K562 (cell line): ENCODE measurements around the gene UBE2O.

Experiments used
- CAMTA2 ChIP-seq: fragments of 250-450 bp; sonication (Bioruptor Pico); conservative IDR thresholded peaks from 2 replicates; pipeline ENCODE4 v1.5.1; 2022
- CEBPB ChIP-seq: fragments of 450-650 bp; IDR thresholded peaks from 2 replicates; pipeline ENCODE4 v1.6.1; 2016; ENCODE audit warnings: missing genetic modification characterization, missing compliant biosample characterization
- ELK3 ChIP-seq: fragments of 450-650 bp; formaldehyde crosslinking; IDR thresholded peaks from 2 replicates; pipeline ENCODE4 v1.4.0; 2020; ENCODE audit warnings: mild to moderate bottlenecking
- EP300 ChIP-seq: IDR thresholded peaks from 2 replicates; pipeline ENCODE4 v1.6.1; 2012; ENCODE audit warnings: low read length, improper control_type of control experiment
- FOXJ3 ChIP-seq: sonication (generic); formaldehyde crosslinking; IDR thresholded peaks from 2 replicates; pipeline ENCODE4 v1.4.0; 2020; ENCODE audit warnings: mild to moderate bottlenecking, missing genetic modification reagents
- MAZ ChIP-seq, 2 experiments: fragments of 450-650 bp in 1 of 2; sonication (generic) in 1 of 2; formaldehyde crosslinking; IDR thresholded peaks in 1 of 2; conservative IDR thresholded peaks in 1 of 2; 2 replicates each; pipeline versions ENCODE4 v1.4.0 to v1.5.0; 2020; ENCODE audit warnings: mild to moderate bottlenecking in 1 of 2, missing genetic modification reagents in 1 of 2
- RFX7 ChIP-seq: fragments of 250-450 bp; sonication (Bioruptor Pico); IDR thresholded peaks from 2 replicates; pipeline ENCODE4 v1.5.1; 2021; ENCODE audit warnings: mild to moderate bottlenecking
- SP1 ChIP-seq: sonication (generic); formaldehyde crosslinking; IDR thresholded peaks from 2 replicates; pipeline ENCODE4 v1.8.1; 2022; ENCODE audit warnings: mild to moderate bottlenecking, missing genetic modification reagents
- TSC22D4 ChIP-seq: fragments of 450-650 bp; IDR thresholded peaks from 2 replicates; pipeline ENCODE4 v1.6.1; 2016; ENCODE audit warnings: missing genetic modification characterization, missing biosample characterization, control low read depth
- TF ChIP-seq, protein P1 (sequence below), 2 experiments: fragments of 450-650 bp in 1 of 2; sonication (generic) in 1 of 2; formaldehyde crosslinking in 1 of 2; IDR thresholded peaks in 1 of 2; conservative IDR thresholded peaks in 1 of 2; 2 replicates each; pipeline versions ENCODE4 v1.6.1 to v1.8.1; 2016 to 2023; ENCODE audit warnings: mild to moderate bottlenecking in 2 of 2, moderate library complexity in 2 of 2, inconsistent platforms in 1 of 2, missing genetic modification reagents in 1 of 2

DNA sequence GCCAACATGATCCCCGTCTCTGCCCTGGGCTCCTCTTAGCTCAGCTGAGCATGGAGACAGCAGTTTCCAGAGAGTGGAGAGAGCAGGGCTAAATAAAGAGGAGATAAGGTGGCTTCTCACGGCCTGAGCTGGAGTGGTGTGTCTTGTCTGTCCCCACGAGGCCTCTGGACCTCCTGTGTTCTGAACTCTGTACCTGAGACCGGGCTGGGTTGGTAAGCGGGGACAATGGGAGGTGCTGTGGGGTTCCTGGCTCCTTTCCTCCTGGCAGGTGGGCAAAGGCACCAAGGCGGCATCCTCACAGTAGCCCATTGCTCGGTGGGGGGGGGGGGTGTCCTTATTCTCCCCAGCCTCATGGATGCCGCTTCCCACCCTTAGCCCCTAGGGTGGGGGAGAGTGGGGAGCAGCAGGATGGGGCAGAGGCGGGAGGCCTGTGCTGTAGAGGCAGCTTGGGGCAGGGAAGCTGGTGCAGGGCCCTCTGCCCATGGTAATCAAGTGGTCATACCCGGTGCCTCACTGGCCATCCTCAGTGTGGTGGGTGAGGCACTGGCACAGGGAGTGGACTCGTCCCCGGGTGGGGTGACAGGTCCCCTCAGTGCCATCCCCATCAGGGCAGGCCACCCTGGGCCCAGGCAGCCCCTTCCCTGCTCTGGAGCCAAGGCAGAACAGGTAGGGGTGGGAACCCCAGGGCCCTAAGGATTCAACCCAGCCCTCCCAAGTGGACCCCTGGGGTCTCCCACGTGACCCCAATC is 17.2 kb upstream of the UBE2O start:
- TF ChIP-seq, protein P1, sequence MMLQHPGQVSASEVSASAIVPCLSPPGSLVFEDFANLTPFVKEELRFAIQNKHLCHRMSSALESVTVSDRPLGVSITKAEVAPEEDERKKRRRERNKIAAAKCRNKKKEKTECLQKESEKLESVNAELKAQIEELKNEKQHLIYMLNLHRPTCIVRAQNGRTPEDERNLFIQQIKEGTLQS (IDR thresholded peaks at IDR 0.05): no peak
- TF ChIP-seq, protein P1 (CRISPR knock-in tag; conservative IDR thresholded peaks at IDR 0.05): no peak
- no peak for TF ChIP-seq RFX7 (CRISPR knock-in tag)
- TF ChIP-seq FOXJ3 (CRISPR knock-in tag): no peak
- TF ChIP-seq TSC22D4 (tag): no peak
- no peak for TF ChIP-seq CAMTA2 (CRISPR knock-in tag)
- TF ChIP-seq MAZ (CRISPR knock-in tag; conservative IDR thresholded peaks at IDR 0.05 in 1 of 2, IDR thresholded peaks at IDR 0.05 in 1 of 2): no peak
- no peak for TF ChIP-seq ELK3
- no peak for TF ChIP-seq SP1
- no peak for TF ChIP-seq EP300
- TF ChIP-seq CEBPB: no peak
